ENCODE results near the gene ARHGAP4.

DNA sequence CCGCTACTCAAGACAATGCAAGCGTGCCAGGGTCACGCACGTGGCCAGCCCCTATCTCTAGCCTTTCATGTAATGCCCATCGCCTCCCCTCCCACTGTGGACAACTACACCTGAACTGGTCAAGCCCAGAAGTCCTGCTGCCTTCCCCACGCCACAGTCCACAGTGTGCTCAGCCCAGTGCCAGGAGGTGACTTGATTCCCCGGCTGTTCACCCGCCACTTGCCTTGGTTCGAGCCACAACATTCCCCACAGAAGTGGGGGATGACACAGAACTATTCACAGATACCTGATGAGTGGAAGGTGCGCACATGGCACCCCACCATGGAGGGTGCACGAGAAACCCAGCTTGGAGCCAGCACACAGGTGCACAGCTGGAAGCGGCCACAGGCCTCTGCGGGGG lies 6.8 kb downstream of the ARHGAP4 start:
- TF ChIP-seq, protein P1, sequence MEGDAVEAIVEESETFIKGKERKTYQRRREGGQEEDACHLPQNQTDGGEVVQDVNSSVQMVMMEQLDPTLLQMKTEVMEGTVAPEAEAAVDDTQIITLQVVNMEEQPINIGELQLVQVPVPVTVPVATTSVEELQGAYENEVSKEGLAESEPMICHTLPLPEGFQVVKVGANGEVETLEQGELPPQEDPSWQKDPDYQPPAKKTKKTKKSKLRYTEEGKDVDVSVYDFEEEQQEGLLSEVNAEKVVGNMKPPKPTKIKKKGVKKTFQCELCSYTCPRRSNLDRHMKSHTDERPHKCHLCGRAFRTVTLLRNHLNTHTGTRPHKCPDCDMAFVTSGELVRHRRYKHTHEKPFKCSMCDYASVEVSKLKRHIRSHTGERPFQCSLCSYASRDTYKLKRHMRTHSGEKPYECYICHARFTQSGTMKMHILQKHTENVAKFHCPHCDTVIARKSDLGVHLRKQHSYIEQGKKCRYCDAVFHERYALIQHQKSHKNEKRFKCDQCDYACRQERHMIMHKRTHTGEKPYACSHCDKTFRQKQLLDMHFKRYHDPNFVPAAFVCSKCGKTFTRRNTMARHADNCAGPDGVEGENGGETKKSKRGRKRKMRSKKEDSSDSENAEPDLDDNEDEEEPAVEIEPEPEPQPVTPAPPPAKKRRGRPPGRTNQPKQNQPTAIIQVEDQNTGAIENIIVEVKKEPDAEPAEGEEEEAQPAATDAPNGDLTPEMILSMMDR (conservative IDR thresholded peaks at IDR 0.05 in 1 of 2, IDR thresholded peaks at IDR 0.05 in 1 of 2; ENCODE audit: low read depth in 1 of 2, low read length in 2 of 2) = no peak
- no peak for TF ChIP-seq EZH2 (IDR thresholded peaks at IDR 0.05; ENCODE audit: low read length, missing control alignments)

Data from fibroblast of lung (primary cell).